Measurements from ENCODE around the gene ZBTB2. TPM values are rescaled to one million over a fixed set of nuclear protein-coding genes. Genes with fewer than 3 reads are reported as not detected.

The ZBTB2 gene
- total RNA-seq, 1 experiment from 2014 or later, result 31.4 TPM

GRCh38 chr6:151326116-151326825, 65.1 kb downstream of the ZBTB2 start:
- no peaks in the 10 kb centered on the region for H3K27me3 ChIP-seq (ENCODE audit: insufficient read depth, low read length)
- H4K5ac ChIP-seq (ENCODE audit: insufficient read length, low read depth, low read length), result no peak overlapping the region
- no peak overlapping the region for H3K4ac ChIP-seq (ENCODE audit: low read depth, low read length)
- H3K23me2 ChIP-seq (ENCODE audit: insufficient read length, low read depth, low read length, poor library complexity, severe bottlenecking), result no peaks in the 10 kb centered on the region
- peaks cover 17% of the 10 kb centered on the region for H3K27me3 Mint-ChIP-seq (ENCODE audit: low read depth)
- no peak overlapping the region for H3K56ac ChIP-seq (ENCODE audit: insufficient read length, low read depth, low read length)
- H2BK20ac ChIP-seq (ENCODE audit: low read depth, low read length, poor library complexity, severe bottlenecking), result no peak overlapping the region
- no peaks in the 10 kb centered on the region for H4K20me1 ChIP-seq (ENCODE audit: control insufficient read depth, insufficient read depth, insufficient read length)
- peaks cover 18 to 23% of the 10 kb centered on the region in 2 experiments for H3K4me1 Mint-ChIP-seq
- no peak overlapping the region for H2AK5ac ChIP-seq (ENCODE audit: insufficient read length, low read length)
- H3K4me1 ChIP-seq (ENCODE audit: insufficient read depth, low read length), result no peaks in the 10 kb centered on the region
- H2BK120ac ChIP-seq (ENCODE audit: low read depth, low read length, poor library complexity, severe bottlenecking), result no peak overlapping the region
- H2BK15ac ChIP-seq (ENCODE audit: low read depth, low read length), result no peak overlapping the region
- H3K9me3 ChIP-seq (ENCODE audit: control insufficient read depth, low read depth, low read length), result no peaks in the 10 kb centered on the region
- peaks cover 0 to 2% (median 0%) of the 10 kb centered on the region in 3 experiments; a peak in 2 of 7 replicates for H3K36me3 Mint-ChIP-seq (ENCODE audit: insufficient read depth in 1 of 3, low read depth in 3 of 3)
- no peak overlapping the region for H3T11ph ChIP-seq (ENCODE audit: low read length)
- no peak overlapping the region for H3K23ac ChIP-seq (ENCODE audit: insufficient read length, low read depth, low read length)
- no peak for TF ChIP-seq CTCF (conservative IDR thresholded peaks at IDR 0.05)
- H2AFZ ChIP-seq (ENCODE audit: low read length), result no peak overlapping the region
- DNase-seq, result no peak
- H3K79me1 ChIP-seq (ENCODE audit: insufficient read depth, low read depth, low read length, poor library complexity, severe bottlenecking), result no peaks in the 10 kb centered on the region
- H3K9ac ChIP-seq (ENCODE audit: extremely low read depth, insufficient read length, low read length), result no peak overlapping the region
- H4K91ac ChIP-seq (ENCODE audit: insufficient read length, low read depth, low read length), result no peak overlapping the region
- H2BK5ac ChIP-seq (ENCODE audit: insufficient read length, low read length), result no peak overlapping the region
- WGBS (ENCODE audit: extremely low coverage, insufficient read length, low lambda C conversion rate), result no CpG with 5 or more reads among the region's 8 CpGs
- no peaks in the 10 kb centered on the region for H3K79me2 ChIP-seq (ENCODE audit: insufficient read depth, low read length)
- no peak overlapping the region for H3K27ac ChIP-seq (ENCODE audit: insufficient read length, low read depth, low read length)
- no peak overlapping the region for H3K18ac ChIP-seq (ENCODE audit: insufficient read length, low read depth, low read length)
- H3K27ac Mint-ChIP-seq, result no peak overlapping the region
- no peak overlapping the region for H2BK12ac ChIP-seq (ENCODE audit: insufficient read length, low read depth, low read length)
- no peak overlapping the region for H3K14ac ChIP-seq (ENCODE audit: insufficient read depth, low read length)
- H3K4me3 Mint-ChIP-seq, result peak overlapping the region; percentile 66 to 83
- H3K9me3 Mint-ChIP-seq, result no peaks in the 10 kb centered on the region; a peak in 1 of 5 replicates
- peak overlapping the region; percentile 59 for H3K4me2 ChIP-seq (ENCODE audit: insufficient read depth, insufficient read length, low read length)
- H4K8ac ChIP-seq (replicated peaks; ENCODE audit: insufficient read length, low read depth, low read length), result no peak overlapping the region
